Small intestine (tissue), 7 donors: ENCODE results near the gene RPS2. TPM values are rescaled to one million over a fixed set of nuclear protein-coding genes. Genes with fewer than 3 reads are reported as not detected.

ENCODE experiments used
- DNase-seq, 2 donors: peaks; one replicate each; pipeline versions ENCODE4 v3.0.0 to v3.0.0-alpha.2; 2013
- FAIRE-seq: peaks from 2 replicates; lab custom pipeline; 2012; peaks lifted over from hg19 to GRCh38; lab: Jason Lieb, UNC
- H3K27ac ChIP-seq, 3 donors: one replicate each; pipeline ENCODE4 v1.5.1; 2013; ENCODE audit warnings: low read length in 2 of 3, mild to moderate bottlenecking in 2 of 3, control low read depth in 1 of 3, inconsistent platforms in 1 of 3, low read depth in 1 of 3, moderate library complexity in 1 of 3
- H3K27me3 ChIP-seq, 3 donors: one replicate each; pipeline ENCODE4 v1.6.1; 2013; ENCODE audit warnings: low read length in 3 of 3, inconsistent platforms in 1 of 3; ENCODE audit not compliant: control insufficient read depth in 3 of 3, insufficient read depth in 3 of 3
- H3K36me3 ChIP-seq, 3 donors: one replicate each; pipeline ENCODE4 v1.6.1; 2013; ENCODE audit warnings: low read length in 3 of 3, inconsistent platforms in 1 of 3, low read depth in 1 of 3, mild to moderate bottlenecking in 1 of 3, moderate library complexity in 1 of 3; ENCODE audit not compliant: control insufficient read depth in 3 of 3, insufficient read depth in 2 of 3
- H3K4me1 ChIP-seq, 3 donors: one replicate each; pipeline ENCODE4 v1.6.1; 2013; ENCODE audit warnings: low read length in 2 of 3, inconsistent platforms in 1 of 3, low read depth in 1 of 3, mild to moderate bottlenecking in 1 of 3, moderate library complexity in 1 of 3; ENCODE audit not compliant: control insufficient read depth in 3 of 3, insufficient read depth in 2 of 3
- H3K4me3 ChIP-seq, 3 donors: one replicate each; pipeline ENCODE4 v1.5.1; 2013; ENCODE audit warnings: low read length in 3 of 3, control low read depth in 1 of 3, inconsistent platforms in 1 of 3, low read depth in 1 of 3, mild to moderate bottlenecking in 1 of 3, moderate library complexity in 1 of 3
- H3K9me3 ChIP-seq, 2 donors: one replicate each; pipeline ENCODE4 v1.6.1; 2013; ENCODE audit warnings: low read depth in 1 of 2, low read length in 1 of 2; ENCODE audit not compliant: control insufficient read depth in 2 of 2, insufficient read depth in 1 of 2
- WGBS, 3 donors: extraction: QIAGEN DNeasy Blood & Tissue Kit; methylation state at CpG; one replicate each; pipeline ENCODE4 v1.1.7; 2013; 5-methylcytosine and 5-hydroxymethylcytosine counted together
- polyA plus RNA-seq, 4 donors: library from polyadenylated mRNA; stranded (reverse) in 3 of 4; unstranded in 1 of 4; fragments of 200-250 nt in 3 of 4; fragments of 120-200 nt in 1 of 4; gene quantifications; one replicate each; pipeline versions ENCODE4 v1.2.1 to v1.2.3, GENCODE V29; 2013
- donor health status: healthy with polysubstance abuse.
- donor health status: control.
- donor health status: control.
- donor health status: Bipolar disorder and iron deficiency.
- donor health status: healthy.

Gene RPS2
- polyA plus RNA-seq, 4 donors = 1,075 to 4,112 (median 2,558) TPM

DNA sequence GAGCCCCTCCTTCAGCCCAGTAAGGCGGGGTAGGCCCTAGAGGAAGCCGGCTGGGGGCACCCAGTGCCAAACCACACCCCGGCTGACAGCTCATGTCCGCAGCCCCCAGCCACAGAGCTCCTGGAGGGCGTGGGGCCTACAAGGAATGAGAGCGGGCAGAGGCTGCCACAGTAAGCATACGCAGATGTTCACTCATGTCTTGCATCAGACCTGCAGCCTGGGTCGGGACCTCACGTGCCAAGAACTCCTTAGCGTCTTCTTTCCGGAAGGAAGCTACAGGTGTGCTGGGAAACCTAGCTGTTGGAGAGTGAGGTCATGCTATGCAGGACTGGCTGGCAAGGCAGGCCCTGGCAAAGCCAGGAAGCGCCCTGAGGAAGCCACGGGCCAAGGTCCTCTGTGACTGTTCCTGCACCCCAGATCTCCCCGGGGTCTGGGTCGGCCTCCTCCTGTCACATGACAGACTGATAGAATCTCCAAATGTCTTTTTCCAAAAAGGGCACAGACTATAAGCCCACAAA is 43.4 kb upstream of the RPS2 start:
- WGBS, 3 donors = 9 to 27% (median 13%) methylated on average over 15 of the region's 15 CpGs

DNA sequence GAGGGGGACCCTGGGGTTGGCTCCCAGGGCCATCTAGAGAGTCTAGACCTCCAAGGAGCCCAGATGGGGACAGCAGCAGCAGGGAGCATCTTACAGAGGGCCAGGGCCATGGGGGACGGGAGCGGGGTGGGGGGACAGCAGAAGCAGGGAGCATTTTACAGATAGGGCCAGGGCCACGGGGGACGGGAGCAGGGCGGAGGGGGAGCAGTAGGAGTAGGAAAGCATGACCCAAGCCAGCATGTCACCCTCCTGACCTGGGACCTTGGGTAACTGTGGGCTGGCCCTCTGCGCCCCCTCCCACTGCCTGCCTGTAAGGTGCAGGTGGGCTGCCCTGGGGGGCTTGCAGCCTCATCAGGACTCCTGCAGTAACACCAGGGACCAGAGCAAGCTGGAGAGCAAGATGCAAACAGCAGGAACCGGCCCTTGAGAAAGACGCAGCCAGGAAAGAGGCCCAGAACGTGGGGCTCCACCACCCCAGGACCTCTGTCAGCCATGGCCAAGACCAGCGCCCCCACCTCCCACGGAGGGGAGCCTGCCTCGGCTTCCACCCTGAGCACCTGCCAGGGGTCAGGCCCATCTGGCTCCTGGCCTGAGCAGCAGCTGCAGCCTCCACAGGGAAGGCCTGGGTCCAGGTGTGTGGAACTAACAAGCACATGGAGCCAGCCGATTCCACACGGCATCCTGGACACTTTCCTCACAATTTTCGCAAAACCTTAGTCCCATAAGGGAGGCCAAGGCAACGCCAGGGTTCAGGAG is 42.6 kb upstream of the RPS2 start:
- WGBS, 3 donors = 66 to 79% (median 66%) methylated on average over 15 to 16 of the region's 16 CpGs
- H3K4me3 ChIP-seq = no peak overlapping the region
- peak overlapping the region in 2 of 3 donors; percentile 47 to 96 for H3K27ac ChIP-seq
- FAIRE-seq = no peak
- peaks cover 1 to 56% (median 2%) of the 10 kb centered on the region in 3 donors for H3K36me3 ChIP-seq
- no peaks in the 10 kb centered on the region for H3K27me3 ChIP-seq
- H3K9me3 ChIP-seq = no peaks in the 10 kb centered on the region
- H3K4me1 ChIP-seq = peaks cover 0 to 40% (median 15%) of the 10 kb centered on the region in 3 donors
- DNase-seq = no peak

More for the DNA sequence above, 43.4 kb upstream of the RPS2 start:
- no peaks in the 10 kb centered on the region for H3K27me3 ChIP-seq
- no peaks in the 10 kb centered on the region for H3K9me3 ChIP-seq
- DNase-seq = peak; percentile 43 to 89
- peaks cover 0 to 48% (median 0%) of the 10 kb centered on the region in 3 donors for H3K36me3 ChIP-seq
- H3K4me1 ChIP-seq = peaks cover 0 to 40% (median 15%) of the 10 kb centered on the region in 3 donors
- peak overlapping the region; percentile 62 to 96 (median 94) for H3K27ac ChIP-seq
- peak overlapping the region in 2 of 3 donors; percentile 58 to 98 for H3K4me3 ChIP-seq
- FAIRE-seq = no peak

DNA sequence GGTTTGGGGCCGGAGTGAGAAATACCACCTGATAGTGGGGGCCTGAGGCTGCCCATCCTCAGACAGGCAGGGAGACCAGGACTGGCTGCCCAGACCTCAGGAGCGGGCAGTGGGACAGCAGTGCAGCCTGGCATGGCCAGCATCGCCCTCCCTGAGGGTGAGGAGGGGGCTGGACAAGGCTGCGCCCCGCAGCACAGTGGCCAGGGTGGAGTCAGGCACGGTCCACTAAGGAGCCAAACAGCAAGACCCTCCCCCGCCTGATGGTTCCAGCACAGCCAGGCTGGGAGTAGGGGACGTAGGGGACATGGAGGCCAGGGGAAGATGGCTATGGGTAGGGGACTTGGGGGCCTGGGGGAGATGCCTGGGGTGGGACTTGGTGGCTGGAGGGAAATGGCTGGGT is 41.7 kb upstream of the RPS2 start:
- WGBS, 3 donors = 92 to 98% (median 95%) methylated on average over 8 of the region's 8 CpGs
- Histone ChIP-seq H3K4me3 (no peak overlapping the region), H3K9me3 (no peaks in the 10 kb centered on the region), H3K36me3 (peaks cover 4 to 65% (median 11%) of the 10 kb centered on the region in 3 donors), H3K4me1 (peaks cover 0 to 40% (median 15%) of the 10 kb centered on the region in 3 donors), H3K27me3 (no peaks in the 10 kb centered on the region), H3K27ac (no peak overlapping the region)
- DNase-seq (no peak), FAIRE-seq (no peak)

DNA sequence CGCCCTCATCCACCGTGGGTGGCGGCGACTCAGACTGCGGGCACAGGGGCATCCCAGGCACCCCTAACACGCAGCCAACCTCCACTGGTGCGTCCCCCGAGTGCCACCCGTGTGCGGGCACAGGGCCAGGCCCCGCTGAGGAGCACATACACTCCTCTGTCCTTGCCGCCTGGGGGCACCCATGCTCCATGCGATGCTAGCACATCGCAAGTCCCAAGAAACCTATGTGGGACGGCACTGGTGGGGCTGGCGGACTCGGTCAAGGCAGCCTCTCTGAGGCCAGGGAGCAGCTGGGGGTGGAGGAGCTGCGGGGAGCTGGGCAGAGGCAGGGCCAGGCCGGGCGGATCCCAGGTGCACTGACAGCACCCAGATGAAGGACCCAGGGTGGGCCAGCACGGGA is 41.0 kb upstream of the RPS2 start:
- Histone ChIP-seq H3K9me3 (no peaks in the 10 kb centered on the region), H3K4me1 (peaks cover 0 to 39% (median 15%) of the 10 kb centered on the region in 3 donors), H3K4me3 (no peak overlapping the region), H3K36me3 (peaks cover 8 to 72% (median 11%) of the 10 kb centered on the region in 3 donors), H3K27me3 (no peaks in the 10 kb centered on the region), H3K27ac (no peak overlapping the region)
- DNase-seq (no peak), FAIRE-seq (no peak)
- WGBS, 3 donors = 79 to 89% (median 86%) methylated on average over 21 of the region's 21 CpGs

DNA sequence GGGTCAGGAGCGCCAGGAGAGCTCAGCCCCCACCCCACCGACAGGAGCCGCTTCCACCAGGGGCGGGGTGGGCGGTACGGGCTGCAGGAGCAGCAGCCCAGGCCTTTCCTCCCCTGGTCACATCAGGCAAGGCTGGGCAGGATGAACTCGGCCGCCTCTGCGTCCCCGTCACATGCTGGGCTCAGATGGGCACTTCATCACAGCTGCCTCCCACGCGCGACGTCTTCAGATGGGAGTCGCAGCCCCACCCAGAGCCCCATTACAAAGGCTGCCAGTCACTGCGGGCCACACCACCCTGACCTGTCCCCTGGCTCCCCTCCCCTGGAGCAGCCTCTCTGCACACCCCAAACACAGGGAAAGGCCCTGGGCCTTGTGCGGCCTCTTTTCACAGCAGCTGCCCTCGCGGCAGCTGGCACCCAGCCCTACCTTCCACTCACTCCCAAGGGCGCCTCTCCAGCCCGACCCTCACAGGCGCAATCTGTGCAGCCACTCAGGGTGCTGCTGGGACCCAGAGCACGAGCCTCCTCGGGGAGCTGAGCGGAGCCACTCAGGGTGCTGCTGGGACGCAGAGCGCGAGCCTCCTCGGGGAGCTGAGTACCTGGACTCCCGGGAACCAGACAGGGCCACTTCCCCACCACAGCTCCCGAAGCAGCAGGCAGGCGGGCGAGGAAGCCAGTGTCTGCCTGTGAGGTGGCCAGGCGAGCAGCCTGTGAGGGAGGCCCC is 40.3 kb upstream of the RPS2 start:
- H3K4me1 ChIP-seq = peaks cover 0 to 33% (median 12%) of the 10 kb centered on the region in 3 donors
- H3K9me3 ChIP-seq = no peaks in the 10 kb centered on the region
- peaks cover 8 to 79% (median 16%) of the 10 kb centered on the region in 3 donors for H3K36me3 ChIP-seq
- H3K4me3 ChIP-seq = no peak overlapping the region
- no peak overlapping the region for H3K27ac ChIP-seq
- H3K27me3 ChIP-seq = no peaks in the 10 kb centered on the region
- no peak for FAIRE-seq
- WGBS, 3 donors = 77 to 85% (median 83%) methylated on average over 33 to 34 of the region's 34 CpGs
- DNase-seq = no peak

DNA sequence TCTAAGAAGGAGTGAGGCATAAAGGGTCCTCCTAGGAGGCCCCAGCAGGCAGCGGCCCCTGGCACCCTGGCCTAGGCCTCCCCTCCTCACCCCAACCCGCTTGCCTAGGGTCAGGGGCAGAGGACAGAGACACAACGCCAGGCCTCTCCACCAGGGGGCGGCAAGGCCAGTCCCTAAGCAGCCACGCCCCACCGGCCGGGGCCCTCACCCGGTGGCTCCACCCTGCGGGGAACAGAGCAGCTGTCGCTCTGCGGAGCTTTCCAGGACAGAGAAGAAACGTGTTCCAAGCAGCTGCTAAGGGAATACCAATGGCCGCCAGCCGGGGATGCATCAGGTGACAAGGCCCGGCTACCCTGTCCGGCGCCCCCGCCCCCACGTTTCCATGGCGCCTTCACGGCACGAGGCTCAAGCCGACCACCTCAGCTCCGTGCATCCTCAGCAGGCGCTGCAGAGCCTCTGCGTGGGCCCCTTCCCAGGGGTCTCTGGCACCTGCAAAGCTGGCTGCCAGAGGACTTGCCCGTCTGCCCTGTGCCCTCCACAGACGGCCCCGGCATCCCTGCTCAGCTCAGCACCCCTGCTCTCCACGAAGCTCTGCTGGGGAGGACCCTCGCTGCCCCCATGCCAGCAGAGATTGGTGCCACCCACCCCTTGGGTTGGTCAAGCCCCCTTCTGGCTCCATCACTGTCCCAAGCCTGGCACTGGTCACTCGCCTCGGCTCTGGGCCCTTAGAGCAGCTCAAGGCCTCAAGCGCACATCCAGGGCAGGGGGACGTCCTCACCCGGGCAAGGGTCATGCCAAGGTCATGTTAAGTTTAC is 39.4 kb upstream of the RPS2 start:
- FAIRE-seq = no peak
- no peak overlapping the region for H3K4me3 ChIP-seq
- H3K9me3 ChIP-seq = no peaks in the 10 kb centered on the region
- peaks cover 0 to 33% (median 12%) of the 10 kb centered on the region in 3 donors for H3K4me1 ChIP-seq
- DNase-seq = peak; percentile 91 to 93
- peak overlapping the region in 2 of 3 donors; percentile 20 to 42 for H3K27ac ChIP-seq
- H3K36me3 ChIP-seq = peaks cover 10 to 88% (median 23%) of the 10 kb centered on the region in 3 donors
- WGBS, 3 donors = 22 to 26% (median 23%) methylated on average over 33 to 36 of the region's 36 CpGs
- no peaks in the 10 kb centered on the region for H3K27me3 ChIP-seq

DNA sequence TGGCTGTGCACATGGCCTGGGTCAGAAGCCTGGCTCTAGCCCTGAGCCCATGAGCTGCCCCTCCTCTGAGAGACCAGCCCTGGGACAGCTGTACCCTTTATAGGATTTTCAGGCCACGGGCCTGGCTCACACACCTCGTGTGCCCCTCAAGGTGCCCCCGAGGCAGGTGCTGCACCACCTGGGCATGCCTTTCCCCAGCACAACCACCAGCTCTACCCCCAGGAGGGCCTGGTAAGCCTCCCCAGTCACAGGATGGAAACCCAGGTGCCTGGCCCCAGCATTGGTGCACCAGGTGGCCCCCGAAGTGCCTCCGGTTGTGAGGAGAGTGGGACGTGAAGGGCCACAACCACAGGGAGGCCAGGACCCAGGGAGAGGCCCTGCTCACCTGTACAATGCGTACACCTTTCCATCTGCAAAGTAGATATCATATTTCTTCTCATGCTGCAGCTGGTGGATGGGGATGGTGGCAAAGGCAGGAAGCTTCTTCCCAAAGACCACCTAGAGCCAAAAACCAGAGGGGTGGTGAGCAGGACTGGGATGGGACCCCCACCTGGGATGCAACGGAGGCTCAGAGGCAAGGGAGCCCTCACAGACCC is 38.7 kb upstream of the RPS2 start:
- peaks cover 0 to 28% (median 8%) of the 10 kb centered on the region in 3 donors for H3K4me1 ChIP-seq
- WGBS, 3 donors = 61 to 87% (median 81%) methylated on average over 7 to 8 of the region's 8 CpGs
- DNase-seq = no peak
- no peaks in the 10 kb centered on the region for H3K27me3 ChIP-seq
- H3K36me3 ChIP-seq = peaks cover 10 to 95% (median 28%) of the 10 kb centered on the region in 3 donors
- no peak overlapping the region for H3K4me3 ChIP-seq
- no peaks in the 10 kb centered on the region for H3K9me3 ChIP-seq
- no peak overlapping the region for H3K27ac ChIP-seq
- FAIRE-seq = no peak
